ENCODE measurements around the gene DHPS. TPM values are rescaled to one million over a fixed set of nuclear protein-coding genes. Genes with fewer than 3 reads are reported as not detected.
"Not testable (repeated sequence)": the region's sequence is repeated elsewhere in the genome, so short reads cannot be mapped to it uniquely, and the experiment has no call there.

DHPS gene
- total and polyA plus RNA-seq, 2 donors (not counting 3 experiments of a cell fraction or from before 2014, with no cell fraction given) = 68.4 to 90.1 TPM

- H3K4me3 ChIP-seq (replicated peaks in 1 of 3; ENCODE audit: insufficient read depth in 1 of 3, low read depth in 1 of 3, low read length in 3 of 3); H3K4me2 ChIP-seq (ENCODE audit: insufficient read depth, low read length); H3K9me3 ChIP-seq (replicated peaks; ENCODE audit: control insufficient read depth, insufficient read depth, low read length); dilution Hi-C loops (cut with MboI; ENCODE audit: extremely low pct_ligation_motif_present, low sequenced_read_pairs); H3K27ac ChIP-seq (ENCODE audit: insufficient read depth, low read depth, low read length); H3K4me1 ChIP-seq (ENCODE audit: control insufficient read depth, extremely low read depth, insufficient read depth, low read length); FAIRE-seq; H3K27me3 ChIP-seq (ENCODE audit: control insufficient read depth in 2 of 2, insufficient read depth in 2 of 2, low read length in 2 of 2); H3K9ac ChIP-seq (replicated peaks; ENCODE audit: extremely low read depth, insufficient read depth, low read length); H2AFZ ChIP-seq (ENCODE audit: low read depth, low read length); H3K79me2 ChIP-seq (ENCODE audit: control insufficient read depth, insufficient read depth, low read length); H3K9me1 ChIP-seq (replicated peaks; ENCODE audit: control insufficient read depth, extremely low read depth, insufficient read depth, low read length); intact Hi-C loops (cut with micrococcal nuclease); H4K20me1 ChIP-seq (replicated peaks; ENCODE audit: control insufficient read depth, extremely low read depth, insufficient read depth, low read length); DNase-seq (ENCODE audit: low read depth, low spot score); BruUV-seq (replicated peaks): not testable (repeated sequence)
- H3K36me3 ChIP-seq (ENCODE audit: control insufficient read depth in 2 of 2, extremely low read depth in 1 of 2, insufficient read depth in 2 of 2, low read length in 2 of 2) = peaks cover 5 to 35% of the 10 kb centered on the region in 2 experiments
- CTCF ChIA-PET = interaction anchor here (1.0 to 4.7 kb wide), 3 partner anchors 12 to 169 kb away, joined by 3 to 38 read pairs (median 5); partner anchors contain the start of genes MAN2B1 and WDR83
- POLR2A ChIA-PET = interaction anchor here (0.6 kb wide), 1 partner anchor 120 kb away, joined by 3 read pairs; no protein-coding TSS in a partner anchor
Measured at GRCh38 chr19:12678039-12678438, 3.6 kb downstream of the DHPS start.

GRCh38 chr19:12676928-12677327 lies 4.8 kb downstream of the DHPS start:
- Histone ChIP-seq H3K36me3 (ENCODE audit: control insufficient read depth in 2 of 2, extremely low read depth in 1 of 2, insufficient read depth in 2 of 2, low read length in 2 of 2) (peaks cover 5 to 42% of the 10 kb centered on the region in 2 experiments), H3K9me3 (replicated peaks; ENCODE audit: control insufficient read depth, insufficient read depth, low read length) (no peaks in the 10 kb centered on the region), H3K27ac (ENCODE audit: insufficient read depth, low read depth, low read length) (no peak overlapping the region), H3K4me3 (replicated peaks in 1 of 3; ENCODE audit: insufficient read depth in 1 of 3, low read depth in 1 of 3, low read length in 3 of 3) (no peak overlapping the region), H3K4me1 (ENCODE audit: control insufficient read depth, extremely low read depth, insufficient read depth, low read length) (no peaks in the 10 kb centered on the region), H4K20me1 (replicated peaks; ENCODE audit: control insufficient read depth, extremely low read depth, insufficient read depth, low read length) (no peaks in the 10 kb centered on the region), H3K79me2 (ENCODE audit: control insufficient read depth, insufficient read depth, low read length) (peaks cover 9% of the 10 kb centered on the region), H3K9me1 (replicated peaks; ENCODE audit: control insufficient read depth, extremely low read depth, insufficient read depth, low read length) (no peaks in the 10 kb centered on the region), H2AFZ (ENCODE audit: low read depth, low read length) (no peak overlapping the region), H3K9ac (replicated peaks; ENCODE audit: extremely low read depth, insufficient read depth, low read length) (no peak overlapping the region), H3K27me3 (ENCODE audit: control insufficient read depth in 2 of 2, insufficient read depth in 2 of 2, low read length in 2 of 2) (no peaks in the 10 kb centered on the region), H3K4me2 (ENCODE audit: insufficient read depth, low read length) (no peak overlapping the region)
- CTCF ChIA-PET = interaction anchor here (0.7 to 4.7 kb wide), 9 partner anchors 9 to 879 kb away, joined by 3 to 38 read pairs (median 3); partner anchors contain the start of genes GET3, MAN2B1 and WDR83
- intact Hi-C loops (cut with micrococcal nuclease) (loop anchor here (1.0 kb wide), 1 partner anchor 170 kb away; no protein-coding TSS in a partner anchor), dilution Hi-C loops (cut with MboI; ENCODE audit: extremely low pct_ligation_motif_present, low sequenced_read_pairs) (no loop called here)
- no TSS peak for BruUV-seq (replicated peaks)
- TF ChIP-seq EZH2 (IDR thresholded peaks at IDR 0.05; ENCODE audit: borderline replicate concordance, low read depth, low read length, severe bottlenecking) (no peak), POLR2AphosphoS5 (IDR thresholded peaks at IDR 0.05; ENCODE audit: insufficient read depth, low read depth, low read length) (no peak), GATA2 (IDR thresholded peaks at IDR 0.05; ENCODE audit: insufficient read depth, insufficient read length, low read depth, low read length) (no peak)
- POLR2A ChIA-PET = no interaction called here
- no peak for FAIRE-seq
- no peak for DNase-seq (ENCODE audit: low read depth, low spot score)
